Retinal pigment epithelial cell (primary cell): ENCODE results near the gene NT5M.

Experiments
- DNase-seq: peaks from one replicate; pipeline ENCODE4 v3.0.0-alpha.2; 2010; ENCODE audit warnings: low read depth
- H3K4me3 ChIP-seq: 2 replicates; pipeline ENCODE4 v1.5.1; 2011; ENCODE audit warnings: mild to moderate bottlenecking, low read length, control low read depth, moderate library complexity
- TF ChIP-seq, protein P1 (sequence below): conservative IDR thresholded peaks from 2 replicates; pipeline ENCODE4 v1.5.1; 2011; ENCODE audit warnings: low read depth, low read length, control low read depth, inconsistent platforms

The NT5M gene

GRCh38 chr17:17394494-17394893 lies 91.3 kb downstream of the NT5M start:
- DNase-seq, result no peak
- no peak overlapping the region for H3K4me3 ChIP-seq
- TF ChIP-seq, protein P1, sequence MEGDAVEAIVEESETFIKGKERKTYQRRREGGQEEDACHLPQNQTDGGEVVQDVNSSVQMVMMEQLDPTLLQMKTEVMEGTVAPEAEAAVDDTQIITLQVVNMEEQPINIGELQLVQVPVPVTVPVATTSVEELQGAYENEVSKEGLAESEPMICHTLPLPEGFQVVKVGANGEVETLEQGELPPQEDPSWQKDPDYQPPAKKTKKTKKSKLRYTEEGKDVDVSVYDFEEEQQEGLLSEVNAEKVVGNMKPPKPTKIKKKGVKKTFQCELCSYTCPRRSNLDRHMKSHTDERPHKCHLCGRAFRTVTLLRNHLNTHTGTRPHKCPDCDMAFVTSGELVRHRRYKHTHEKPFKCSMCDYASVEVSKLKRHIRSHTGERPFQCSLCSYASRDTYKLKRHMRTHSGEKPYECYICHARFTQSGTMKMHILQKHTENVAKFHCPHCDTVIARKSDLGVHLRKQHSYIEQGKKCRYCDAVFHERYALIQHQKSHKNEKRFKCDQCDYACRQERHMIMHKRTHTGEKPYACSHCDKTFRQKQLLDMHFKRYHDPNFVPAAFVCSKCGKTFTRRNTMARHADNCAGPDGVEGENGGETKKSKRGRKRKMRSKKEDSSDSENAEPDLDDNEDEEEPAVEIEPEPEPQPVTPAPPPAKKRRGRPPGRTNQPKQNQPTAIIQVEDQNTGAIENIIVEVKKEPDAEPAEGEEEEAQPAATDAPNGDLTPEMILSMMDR, result no peak

GRCh38 chr17:17395246-17395802 lies 92.2 kb downstream of the NT5M start:
- no peak overlapping the region for H3K4me3 ChIP-seq
- no peak for DNase-seq
- TF ChIP-seq, protein P1, result no peak

DNA sequence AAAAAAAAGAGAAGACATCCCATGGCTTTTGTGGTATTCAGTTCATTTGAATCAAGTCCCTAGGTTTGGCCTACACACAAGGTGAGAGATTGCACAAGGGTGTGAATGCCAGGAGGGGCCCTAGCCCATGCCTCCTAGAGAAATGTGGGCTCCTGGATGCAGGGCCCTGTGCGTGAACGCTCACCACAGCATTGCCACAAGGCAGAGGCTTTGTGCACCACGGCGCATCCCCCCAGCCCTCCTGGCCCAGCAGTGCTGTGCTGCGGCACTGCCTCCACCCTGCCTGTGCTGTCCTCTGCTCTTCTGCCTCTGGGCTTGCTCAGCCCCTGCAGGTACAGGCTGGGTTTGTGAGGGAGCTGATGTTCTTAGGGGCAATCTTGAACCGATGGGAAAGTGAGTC lies 92.7 kb downstream of the NT5M start:
- no peak for DNase-seq
- H3K4me3 ChIP-seq, result no peak overlapping the region
- TF ChIP-seq, protein P1, result no peak
